ENCODE data around the gene CDKL2. TPM values are rescaled to one million over a fixed set of nuclear protein-coding genes. Genes with fewer than 3 reads are reported as not detected.

The CDKL2 gene
- total and polyA plus RNA-seq, 2 donors (not counting 1 experiment from before 2014, with no cell fraction given) = 0.81 TPM; not detected in 1

GRCh38 chr4:75655562-75655961, 25.2 kb upstream of the CDKL2 start:
- Histone ChIP-seq H3K79me2 (ENCODE audit: control insufficient read depth, insufficient read depth, low read length) (peaks cover 24% of the 10 kb centered on the region), H3K27ac (ENCODE audit: low read length in 2 of 2) (no peak overlapping the region), H3K4me3 (ENCODE audit: control extremely low read depth in 1 of 5, extremely low read depth in 1 of 5, insufficient read depth in 1 of 5, low read depth in 2 of 5, low read length in 4 of 5) (no peak overlapping the region), H3K9me3 (ENCODE audit: control extremely low read depth in 1 of 3, control insufficient read depth in 2 of 3, insufficient read depth in 1 of 3, low read length in 2 of 3) (no peaks in the 10 kb centered on the region), H3K4me1 (ENCODE audit: control insufficient read depth in 2 of 2, insufficient read depth in 2 of 2, low read length in 2 of 2) (no peaks in the 10 kb centered on the region), H2AFZ (ENCODE audit: insufficient read depth, low read depth, low read length, poor library complexity, severe bottlenecking) (no peak overlapping the region), H3K36me3 (replicated peaks in 1 of 2; ENCODE audit: control extremely low read depth in 1 of 2, control insufficient read depth in 1 of 2, extremely low read depth in 1 of 2, insufficient read depth in 2 of 2, low read length in 1 of 2) (peaks cover 19 to 87% of the 10 kb centered on the region in 2 experiments), H3K27me3 (replicated peaks in 1 of 4; ENCODE audit: control extremely low read depth in 1 of 4, control insufficient read depth in 3 of 4, insufficient read depth in 4 of 4, low read length in 3 of 4) (no peaks in the 10 kb centered on the region), H3K9ac (ENCODE audit: low read length) (no peak overlapping the region), H4K20me1 (ENCODE audit: control insufficient read depth, insufficient read depth, low read length, poor library complexity, severe bottlenecking) (peaks cover 19% of the 10 kb centered on the region), H3K4me2 (replicated peaks; ENCODE audit: low read depth, low read length, poor library complexity, severe bottlenecking) (no peak overlapping the region)
- no peak for DNase-seq
- TF ChIP-seq, protein P1, sequence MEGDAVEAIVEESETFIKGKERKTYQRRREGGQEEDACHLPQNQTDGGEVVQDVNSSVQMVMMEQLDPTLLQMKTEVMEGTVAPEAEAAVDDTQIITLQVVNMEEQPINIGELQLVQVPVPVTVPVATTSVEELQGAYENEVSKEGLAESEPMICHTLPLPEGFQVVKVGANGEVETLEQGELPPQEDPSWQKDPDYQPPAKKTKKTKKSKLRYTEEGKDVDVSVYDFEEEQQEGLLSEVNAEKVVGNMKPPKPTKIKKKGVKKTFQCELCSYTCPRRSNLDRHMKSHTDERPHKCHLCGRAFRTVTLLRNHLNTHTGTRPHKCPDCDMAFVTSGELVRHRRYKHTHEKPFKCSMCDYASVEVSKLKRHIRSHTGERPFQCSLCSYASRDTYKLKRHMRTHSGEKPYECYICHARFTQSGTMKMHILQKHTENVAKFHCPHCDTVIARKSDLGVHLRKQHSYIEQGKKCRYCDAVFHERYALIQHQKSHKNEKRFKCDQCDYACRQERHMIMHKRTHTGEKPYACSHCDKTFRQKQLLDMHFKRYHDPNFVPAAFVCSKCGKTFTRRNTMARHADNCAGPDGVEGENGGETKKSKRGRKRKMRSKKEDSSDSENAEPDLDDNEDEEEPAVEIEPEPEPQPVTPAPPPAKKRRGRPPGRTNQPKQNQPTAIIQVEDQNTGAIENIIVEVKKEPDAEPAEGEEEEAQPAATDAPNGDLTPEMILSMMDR (IDR thresholded peaks at IDR 0.05) = no peak
- TF ChIP-seq EZH2 (IDR thresholded peaks at IDR 0.05; ENCODE audit: borderline replicate concordance, insufficient read depth, low read depth, low read length, poor library complexity, severe bottlenecking) = no peak
- peaks cover 32% of the 10 kb centered on the region for H3K4me1 Mint-ChIP-seq
- H3K9me3 Mint-ChIP-seq (ENCODE audit: insufficient read depth) = no peaks in the 10 kb centered on the region
- POLR2A ChIA-PET = interaction anchor here (0.7 to 0.8 kb wide), 5 partner anchors 15 to 1420 kb away, joined by 3 to 6 read pairs (median 3); partner anchors contain the start of genes CCNI, RCHY1 and THAP6
- intact Hi-C loops (cut with micrococcal nuclease) = loop anchor here (1.0 to 2.0 kb wide), 4 partner anchors 18 to 69 kb away; partner anchors contain the start of genes CDKL2, G3BP2 and USO1
- peak overlapping the region; percentile 83 for H3K27ac Mint-ChIP-seq
- no peaks in the 10 kb centered on the region for H3K27me3 Mint-ChIP-seq
- WGBS (ENCODE audit: insufficient coverage) = 73% methylated on average over 1 of the region's 2 CpGs
- CTCF ChIA-PET = interaction anchor here (0.7 to 4.8 kb wide), 5 partner anchors 15 to 68 kb away, joined by 3 to 27 read pairs (median 4); partner anchors contain the start of gene USO1
- H3K4me3 Mint-ChIP-seq = peak overlapping the region; percentile 62
- peak; percentile 92 for ATAC-seq (ENCODE audit: low read depth)

DNA sequence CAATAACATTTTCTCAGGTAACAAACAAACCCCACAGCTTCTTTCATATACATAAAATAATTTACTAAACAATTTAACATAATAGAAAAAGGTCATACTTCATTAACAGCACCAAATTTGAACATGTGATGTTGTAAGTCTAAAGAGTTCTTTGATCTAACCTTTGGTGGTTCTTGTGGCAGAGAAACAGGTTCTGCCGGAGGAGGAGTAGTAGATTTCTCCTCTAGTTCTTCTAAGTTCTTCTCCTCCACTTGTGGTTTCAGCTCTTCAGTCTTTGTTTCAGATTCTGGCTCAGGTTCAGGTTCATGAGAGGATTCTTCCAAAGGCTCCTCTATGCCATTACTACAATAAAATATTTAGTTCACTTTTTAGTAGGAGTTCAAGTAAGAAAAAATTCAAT, 24.6 kb upstream of the CDKL2 start:
- no peak overlapping the region for H2AFZ ChIP-seq (ENCODE audit: insufficient read depth, low read depth, low read length, poor library complexity, severe bottlenecking)
- peaks cover 21 to 84% of the 10 kb centered on the region in 2 experiments for H3K36me3 ChIP-seq (replicated peaks in 1 of 2; ENCODE audit: control extremely low read depth in 1 of 2, control insufficient read depth in 1 of 2, extremely low read depth in 1 of 2, insufficient read depth in 2 of 2, low read length in 1 of 2)
- H3K4me3 ChIP-seq (ENCODE audit: control extremely low read depth in 1 of 5, extremely low read depth in 1 of 5, insufficient read depth in 1 of 5, low read depth in 2 of 5, low read length in 4 of 5) = no peak overlapping the region
- DNase-seq (no peak), ATAC-seq (ENCODE audit: low read depth) (no peak)
- no peaks in the 10 kb centered on the region for H3K9me3 ChIP-seq (ENCODE audit: control extremely low read depth in 1 of 3, control insufficient read depth in 2 of 3, insufficient read depth in 1 of 3, low read length in 2 of 3)
- no peaks in the 10 kb centered on the region for H3K27me3 ChIP-seq (replicated peaks in 1 of 4; ENCODE audit: control extremely low read depth in 1 of 4, control insufficient read depth in 3 of 4, insufficient read depth in 4 of 4, low read length in 3 of 4)
- WGBS (ENCODE audit: insufficient coverage) = no CpG with 5 or more reads among the region's 1 CpG
- ChIA-PET POLR2A (interaction anchor here (0.6 to 1.1 kb wide), 4 partner anchors 14 to 140 kb away, joined by 3 to 6 read pairs (median 4); partner anchors contain the start of genes RCHY1, THAP6 and USO1), CTCF (interaction anchor here (1.0 to 4.8 kb wide), 3 partner anchors 17 to 69 kb away, joined by 4 to 27 read pairs (median 20); partner anchors contain the start of gene USO1)
- no peak overlapping the region for H3K4me2 ChIP-seq (replicated peaks; ENCODE audit: low read depth, low read length, poor library complexity, severe bottlenecking)
- no peaks in the 10 kb centered on the region for H3K9me3 Mint-ChIP-seq (ENCODE audit: insufficient read depth)
- TF ChIP-seq, protein P1 (IDR thresholded peaks at IDR 0.05) = no peak
- TF ChIP-seq EZH2 (IDR thresholded peaks at IDR 0.05; ENCODE audit: borderline replicate concordance, insufficient read depth, low read depth, low read length, poor library complexity, severe bottlenecking) = no peak
- H3K79me2 ChIP-seq (ENCODE audit: control insufficient read depth, insufficient read depth, low read length) = peaks cover 17% of the 10 kb centered on the region
- H3K4me3 Mint-ChIP-seq = peak overlapping the region; percentile 40
- intact Hi-C loops (cut with micrococcal nuclease) = loop anchor here (1.0 to 2.0 kb wide), 4 partner anchors 18 to 69 kb away; partner anchors contain the start of genes CDKL2, G3BP2 and USO1
- H4K20me1 ChIP-seq (ENCODE audit: control insufficient read depth, insufficient read depth, low read length, poor library complexity, severe bottlenecking) = peaks cover 16% of the 10 kb centered on the region
- peaks cover 32% of the 10 kb centered on the region for H3K4me1 Mint-ChIP-seq
- peak overlapping the region in 1 of 2 donors; percentile 19 for H3K27ac ChIP-seq (ENCODE audit: low read length in 2 of 2)
- peak overlapping the region; percentile 82 for H3K27ac Mint-ChIP-seq
- H3K27me3 Mint-ChIP-seq = no peaks in the 10 kb centered on the region
- no peaks in the 10 kb centered on the region for H3K4me1 ChIP-seq (ENCODE audit: control insufficient read depth in 2 of 2, insufficient read depth in 2 of 2, low read length in 2 of 2)
- no peak overlapping the region for H3K9ac ChIP-seq (ENCODE audit: low read length)

Measured in B cell (primary cell).